K562 (cell line): Measurements from ENCODE around the gene DCUN1D4. TPM values are rescaled to one million over a fixed set of nuclear protein-coding genes. Genes with fewer than 3 reads are reported as not detected.

ENCODE experiments used
- CBX3 ChIP-seq, 2 experiments: IDR thresholded peaks; 1 replicate in 1 of 2; 2 replicates in 1 of 2; pipeline ENCODE4 v1.6.1; 2012; ENCODE audit warnings: inconsistent platforms in 2 of 2, low read length in 2 of 2, borderline replicate concordance in 1 of 2, control low read depth in 1 of 2
- CC2D1A ChIP-seq: fragments of 450-650 bp; IDR thresholded peaks from 2 replicates; pipeline ENCODE4 v1.6.1; 2017; ENCODE audit warnings: mild to moderate bottlenecking
- FOXJ2 ChIP-seq: fragments of 200-800 bp; sonication (Bioruptor generic); IDR thresholded peaks from 2 replicates; pipeline ENCODE4 v1.6.1; 2016; ENCODE audit warnings: missing genetic modification characterization, missing compliant biosample characterization
- ILK ChIP-seq: fragments of 450-650 bp; IDR thresholded peaks from 2 replicates; pipeline ENCODE4 v1.6.1; 2016; ENCODE audit warnings: missing genetic modification characterization, low read depth, mild to moderate bottlenecking, missing compliant biosample characterization, moderate library complexity, borderline replicate concordance
- KDM2B ChIP-seq: fragments of 250-450 bp; sonication (Bioruptor Pico); IDR thresholded peaks from 2 replicates; pipeline ENCODE4 v1.8.0; 2021; ENCODE audit warnings: mild to moderate bottlenecking, moderate library complexity
- MEF2A ChIP-seq: IDR thresholded peaks from 2 replicates; pipeline ENCODE4 v1.6.1; 2011; ENCODE audit warnings: low read depth, mild to moderate bottlenecking, low read length, moderate library complexity; ENCODE audit not compliant: control insufficient read depth
- RB1 ChIP-seq: fragments of 450-650 bp; IDR thresholded peaks from 2 replicates; pipeline ENCODE4 v1.6.1; 2017; ENCODE audit warnings: low read depth, mild to moderate bottlenecking
- SMC3 ChIP-seq: conservative IDR thresholded peaks from 2 replicates; pipeline ENCODE4 v1.6.1; 2011; ENCODE audit warnings: low read depth, low read length, improper control_type of control experiment; ENCODE audit not compliant: insufficient read depth
- SRSF1 ChIP-seq: fragments of 200-400 bp; formaldehyde crosslinking; IDR thresholded peaks from 2 replicates; pipeline ENCODE4 v1.6.1; 2017; ENCODE audit warnings: mild to moderate bottlenecking, low read depth, low read length, moderate library complexity
- TCFL5 ChIP-seq: fragments of 250-450 bp; sonication (Bioruptor Pico); conservative IDR thresholded peaks from 2 replicates; pipeline ENCODE4 v1.6.1; 2021; ENCODE audit warnings: mild to moderate bottlenecking, moderate library complexity, matching md5 sums
- TSC22D4 ChIP-seq: fragments of 450-650 bp; IDR thresholded peaks from 2 replicates; pipeline ENCODE4 v1.6.1; 2016; ENCODE audit warnings: missing genetic modification characterization, missing biosample characterization, control low read depth
- ZNF140 ChIP-seq: fragments of 250-450 bp; sonication (Bioruptor Pico); IDR thresholded peaks from 2 replicates; pipeline ENCODE4 v1.8.0; 2021; ENCODE audit warnings: moderate library complexity, mild to moderate bottlenecking, inconsistent platforms
- ZNF146 ChIP-seq: IDR thresholded peaks from one replicate; pipeline ENCODE4 v1.6.1; 2018; ENCODE audit warnings: missing compliant biosample characterization; ENCODE audit not compliant: unreplicated experiment
- ZNF24 ChIP-seq: fragments of 450-650 bp; IDR thresholded peaks from 2 replicates; pipeline ENCODE4 v1.6.1; 2016
- ZNF436 ChIP-seq: fragments of 250-450, 450-650 bp; sonication (Bioruptor Pico); formaldehyde crosslinking; IDR thresholded peaks from 2 replicates; pipeline ENCODE4 v1.7.0; 2020; ENCODE audit warnings: mild to moderate bottlenecking
- ZNF655 ChIP-seq: fragments of 250-450 bp; sonication (Bioruptor Pico); IDR thresholded peaks from 2 replicates; pipeline ENCODE4 v1.5.0; 2021
- polyA plus RNA-seq, 8 experiments: library from polyadenylated mRNA; depleted of rRNA in 4 of 8; stranded (reverse) in 5 of 8; unstranded in 3 of 8; fragments of >200 nt; fragmentation: Nextera tagmentation in 2 of 8; fragmentation: Illumina TruSeq in 1 of 8; extraction: Ambion mirVana in 2 of 8; extraction: Trizol in 1 of 8; gene quantifications; 2 replicates each; pipeline versions ENCODE4 v1.2.1 to v1.2.3, GENCODE V29; 2011 to 2014; ENCODE audit warnings: inconsistent platforms in 1 of 8, missing spikeins in 1 of 8
- total RNA-seq, 7 experiments: library from RNA; depleted of rRNA in 6 of 7; stranded (reverse); fragments of >200 nt in 6 of 7; fragmentation: Illumina TruSeq in 2 of 7; extraction: Trizol in 2 of 7; gene quantifications; 2 replicates each; pipeline versions ENCODE4 v1.2.1 to v1.2.3, GENCODE V29; 2011 to 2021; ENCODE audit warnings: low replicate concordance in 1 of 7
- TF ChIP-seq, protein P1 (sequence below): fragments of 250-450 bp; sonication (Bioruptor Pico); IDR thresholded peaks from 2 replicates; pipeline ENCODE4 v1.8.0; 2021; ENCODE audit warnings: borderline replicate concordance, mild to moderate bottlenecking, moderate library complexity; ENCODE audit not compliant: poor library complexity, severe bottlenecking
- TF ChIP-seq, protein P2 (sequence below): sonication (generic); formaldehyde crosslinking; IDR thresholded peaks from 2 replicates; pipeline ENCODE4 v1.8.1; 2023; ENCODE audit warnings: mild to moderate bottlenecking, missing genetic modification reagents, moderate library complexity
- TF ChIP-seq, protein P3 (sequence below): fragments of 200-800 bp; sonication (Bioruptor generic); IDR thresholded peaks from 2 replicates; pipeline ENCODE4 v1.6.1; 2016; ENCODE audit warnings: missing genetic modification characterization, missing compliant biosample characterization

The DCUN1D4 gene
- total and polyA plus RNA-seq, 9 of the 15 experiments (the other 6 are each of a cell fraction or from before 2014, with no cell fraction given): 15.1 to 73.5 (median 23.0) TPM

- TF ChIP-seq RB1 (0 out of 2 replicates have a peak, but pooled peaks have one; percentile 28), ZNF24 (no peak), SRSF1 (no peak), SMC3 (peak; percentile 89), TCFL5 (CRISPR knock-in tag) (no peak), FOXJ2 (no peak), CBX3 (IDR thresholded peaks at IDR 0.05; ENCODE audit: borderline replicate concordance in 1 of 2, low read length in 2 of 2) (no peak), KDM2B (CRISPR knock-in tag) (no peak), ZNF436 (CRISPR knock-in tag) (no peak), TSC22D4 (tag) (no peak), MEF2A (no peak), ILK (no peak), ZNF655 (no peak), CC2D1A (0 out of 2 replicates have a peak, but pooled peaks have one; percentile 37), ZNF140 (CRISPR knock-in tag) (no peak), ZNF146 (CRISPR knock-in tag) (no peak)
- TF ChIP-seq, protein P1, sequence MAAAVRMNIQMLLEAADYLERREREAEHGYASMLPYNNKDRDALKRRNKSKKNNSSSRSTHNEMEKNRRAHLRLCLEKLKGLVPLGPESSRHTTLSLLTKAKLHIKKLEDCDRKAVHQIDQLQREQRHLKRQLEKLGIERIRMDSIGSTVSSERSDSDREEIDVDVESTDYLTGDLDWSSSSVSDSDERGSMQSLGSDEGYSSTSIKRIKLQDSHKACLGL (CRISPR knock-in tag): no peak
- TF ChIP-seq, protein P2, sequence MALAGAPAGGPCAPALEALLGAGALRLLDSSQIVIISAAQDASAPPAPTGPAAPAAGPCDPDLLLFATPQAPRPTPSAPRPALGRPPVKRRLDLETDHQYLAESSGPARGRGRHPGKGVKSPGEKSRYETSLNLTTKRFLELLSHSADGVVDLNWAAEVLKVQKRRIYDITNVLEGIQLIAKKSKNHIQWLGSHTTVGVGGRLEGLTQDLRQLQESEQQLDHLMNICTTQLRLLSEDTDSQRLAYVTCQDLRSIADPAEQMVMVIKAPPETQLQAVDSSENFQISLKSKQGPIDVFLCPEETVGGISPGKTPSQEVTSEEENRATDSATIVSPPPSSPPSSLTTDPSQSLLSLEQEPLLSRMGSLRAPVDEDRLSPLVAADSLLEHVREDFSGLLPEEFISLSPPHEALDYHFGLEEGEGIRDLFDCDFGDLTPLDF (CRISPR knock-in tag): no peak
- TF ChIP-seq, protein P3, sequence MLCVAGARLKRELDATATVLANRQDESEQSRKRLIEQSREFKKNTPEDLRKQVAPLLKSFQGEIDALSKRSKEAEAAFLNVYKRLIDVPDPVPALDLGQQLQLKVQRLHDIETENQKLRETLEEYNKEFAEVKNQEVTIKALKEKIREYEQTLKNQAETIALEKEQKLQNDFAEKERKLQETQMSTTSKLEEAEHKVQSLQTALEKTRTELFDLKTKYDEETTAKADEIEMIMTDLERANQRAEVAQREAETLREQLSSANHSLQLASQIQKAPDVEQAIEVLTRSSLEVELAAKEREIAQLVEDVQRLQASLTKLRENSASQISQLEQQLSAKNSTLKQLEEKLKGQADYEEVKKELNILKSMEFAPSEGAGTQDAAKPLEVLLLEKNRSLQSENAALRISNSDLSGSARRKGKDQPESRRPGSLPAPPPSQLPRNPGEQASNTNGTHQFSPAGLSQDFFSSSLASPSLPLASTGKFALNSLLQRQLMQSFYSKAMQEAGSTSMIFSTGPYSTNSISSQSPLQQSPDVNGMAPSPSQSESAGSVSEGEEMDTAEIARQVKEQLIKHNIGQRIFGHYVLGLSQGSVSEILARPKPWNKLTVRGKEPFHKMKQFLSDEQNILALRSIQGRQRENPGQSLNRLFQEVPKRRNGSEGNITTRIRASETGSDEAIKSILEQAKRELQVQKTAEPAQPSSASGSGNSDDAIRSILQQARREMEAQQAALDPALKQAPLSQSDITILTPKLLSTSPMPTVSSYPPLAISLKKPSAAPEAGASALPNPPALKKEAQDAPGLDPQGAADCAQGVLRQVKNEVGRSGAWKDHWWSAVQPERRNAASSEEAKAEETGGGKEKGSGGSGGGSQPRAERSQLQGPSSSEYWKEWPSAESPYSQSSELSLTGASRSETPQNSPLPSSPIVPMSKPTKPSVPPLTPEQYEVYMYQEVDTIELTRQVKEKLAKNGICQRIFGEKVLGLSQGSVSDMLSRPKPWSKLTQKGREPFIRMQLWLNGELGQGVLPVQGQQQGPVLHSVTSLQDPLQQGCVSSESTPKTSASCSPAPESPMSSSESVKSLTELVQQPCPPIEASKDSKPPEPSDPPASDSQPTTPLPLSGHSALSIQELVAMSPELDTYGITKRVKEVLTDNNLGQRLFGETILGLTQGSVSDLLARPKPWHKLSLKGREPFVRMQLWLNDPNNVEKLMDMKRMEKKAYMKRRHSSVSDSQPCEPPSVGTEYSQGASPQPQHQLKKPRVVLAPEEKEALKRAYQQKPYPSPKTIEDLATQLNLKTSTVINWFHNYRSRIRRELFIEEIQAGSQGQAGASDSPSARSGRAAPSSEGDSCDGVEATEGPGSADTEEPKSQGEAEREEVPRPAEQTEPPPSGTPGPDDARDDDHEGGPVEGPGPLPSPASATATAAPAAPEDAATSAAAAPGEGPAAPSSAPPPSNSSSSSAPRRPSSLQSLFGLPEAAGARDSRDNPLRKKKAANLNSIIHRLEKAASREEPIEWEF: no peak
Measured at GRCh38 chr4:51831133-51831532, 11.8 kb upstream of the DCUN1D4 start (continued).
